Stimulated activated CD8-positive, alpha-beta memory T cell treated with anti-CD3 and anti-CD28 coated beads, Interleukin-7, amount 100 ng/mL, for 4 hours (primary cell): ENCODE data around the gene TNFRSF12A.

Experiments
- DNase-seq, 2 donors: peaks; one replicate each; pipeline ENCODE4 v3.0.0-alpha.2; 2020; ENCODE audit warnings: low read depth in 2 of 2

Gene TNFRSF12A

GRCh38 chr16:3012828-3013420 lies 7.2 kb upstream of the TNFRSF12A start, which contains the start of gene CLDN9:
Gene CLDN9 (plus strand): TSS chr16:3012923. CDS start chr16:3013363, 440 bp downstream.
- no peak for DNase-seq

- DNase-seq = no peak
Measured at GRCh38 chr16:3013491-3013951, 6.6 kb upstream of the TNFRSF12A start.

- no peak for DNase-seq
Measured at GRCh38 chr16:3013998-3014690, 6.0 kb upstream of the TNFRSF12A start.

GRCh38 chr16:3014971-3015370 lies 5.2 kb upstream of the TNFRSF12A start:
- no peak for DNase-seq

GRCh38 chr16:3015865-3016521 lies 4.2 kb upstream of the TNFRSF12A start:
- no peak for DNase-seq

- DNase-seq = no peak
Measured at GRCh38 chr16:3017344-3017743, 2.8 kb upstream of the TNFRSF12A start.

GRCh38 chr16:3017794-3018506 lies 2.2 kb upstream of the TNFRSF12A start, which contains the start of gene CLDN6:
Gene CLDN6 (minus strand): TSS chr16:3018183. CDS start chr16:3016021, 2,162 bp downstream.
- no peak for DNase-seq

GRCh38 chr16:3019594-3020246 lies 448 bp upstream of the TNFRSF12A start:
- no peak for DNase-seq

GRCh38 chr16:3020604-3021448 lies 658 bp downstream of the TNFRSF12A start:
- DNase-seq = peak; percentile 55 to 76

GRCh38 chr16:3021449-3022207 lies 1.5 kb downstream of the TNFRSF12A start:
- DNase-seq = peak; percentile 76 to 82

- DNase-seq = peak; percentile 88 to 90
Measured at GRCh38 chr16:3022208-3022683, 2.1 kb downstream of the TNFRSF12A start.

- no peak for DNase-seq
Measured at GRCh38 chr16:3022684-3023414, 2.7 kb downstream of the TNFRSF12A start.

- DNase-seq = no peak
Measured at GRCh38 chr16:3023415-3023668, 3.2 kb downstream of the TNFRSF12A start.

GRCh38 chr16:3023669-3024478 lies 3.7 kb downstream of the TNFRSF12A start, which contains the start of the genes HCFC1R1 and THOC6:
Gene HCFC1R1 (minus strand): TSS chr16:3023942. CDS start chr16:3023941, 1 bp downstream.
Gene THOC6 (plus strand): TSS chr16:3024035. CDS start chr16:3024327, 292 bp downstream.
- DNase-seq = peak; percentile 92 to 94

GRCh38 chr16:3025032-3026002 lies 5.1 kb downstream of the TNFRSF12A start:
- no peak for DNase-seq

- no peak for DNase-seq
Measured at GRCh38 chr16:3026003-3026378, 5.8 kb downstream of the TNFRSF12A start.
